Pancreas (tissue), 10 donors: ENCODE results near the gene ASS1. TPM values are rescaled to one million over a fixed set of nuclear protein-coding genes. Genes with fewer than 3 reads are reported as not detected.

Experiments
- ATAC-seq, 4 donors: fragments of 200-7000 bp; cut with Tn5 transposase; one replicate each; pipeline versions ENCODE4 v1.8.0 to v1.9.1; 2020; ENCODE audit warnings: mild to moderate bottlenecking in 4 of 4, moderate library complexity in 4 of 4
- DNase-seq, 6 donors: peaks; one replicate each; pipeline ENCODE4 v3.0.0-alpha.2; 2020
- FAIRE-seq: peaks from 2 replicates; lab custom pipeline; 2012; peaks lifted over from hg19 to GRCh38; lab: Jason Lieb, UNC
- H3K27ac ChIP-seq, 4 donors: fragments of 200-600 bp; sonication (generic); 1 replicate in 3 of 4; 2 replicates in 1 of 4; pipeline versions ENCODE4 v1.5.0 to v1.8.0; 2020
- H3K27me3 ChIP-seq, 4 donors: fragments of 200-600 bp; one replicate each; pipeline ENCODE4 v1.8.0; 2021
- H3K36me3 ChIP-seq, 3 donors: fragments of 200-600 bp; sonication (generic) in 1 of 3; one replicate each; pipeline versions ENCODE4 v1.5.0 to v1.8.0; 2020 to 2021
- H3K4me1 ChIP-seq, 3 donors: fragments of 200-600 bp; one replicate each; pipeline ENCODE4 v1.8.0; 2021
- H3K4me3 ChIP-seq, 4 donors: fragments of 200-600 bp; sonication (generic) in 2 of 4; one replicate each; pipeline versions ENCODE4 v1.5.0 to v1.8.0; 2020 to 2021
- H3K9me3 ChIP-seq, 4 donors: fragments of 200-600 bp; one replicate each; pipeline ENCODE4 v1.8.0; 2021
- WGBS, 2 donors: extraction: QIAGEN DNeasy Blood & Tissue Kit; methylation state at CpG; one replicate each; pipeline ENCODE4 v1.1.7; 2013; 5-methylcytosine and 5-hydroxymethylcytosine counted together
- intact Hi-C, 3 donors: fragments of 100-400 bp; cut with DNase I; formaldehyde crosslinking; loops; one replicate each; pipeline versions ENCODE4 v1.11.1 to v1.14.2; 2022
- polyA plus RNA-seq, 2 donors: library from polyadenylated mRNA; stranded (reverse); fragments of 200-250 nt; gene quantifications; one replicate each; pipeline ENCODE4 v1.2.3, GENCODE V29; 2013
- total RNA-seq, 6 donors: library from RNA; stranded (reverse); fragmentation: NEBNext Ultra II Directional in 4 of 6; extraction: Animal tissue kit (Norgen Biotek cat#: 25700) in 4 of 6; gene quantifications; one replicate each; pipeline versions ENCODE4 v1.2.1 to v1.2.4, GENCODE V29; 2021 to 2023
- TF ChIP-seq, protein P1 (sequence below), 4 donors: fragments of 200-600 bp; sonication (generic) in 3 of 4; IDR thresholded peaks; one replicate each; pipeline versions ENCODE4 v1.5.0 to v1.8.0; 2021; ENCODE audit warnings: antibody characterized with exemption in 4 of 4
- donor health status: healthy with polysubstance abuse.
- donor health status: DM: no; HTN: no; CAD: no; lungs with moderate emphysema.
- donor health status: DM: no; HTN: no; CAD: no.
- donor health status: control.
- donor health status: control.
- donor health status: Bipolar disorder and iron deficiency.
- donor health status: DM: yes; HTN: yes; CAD: no.
- donor health status: DM: no; HTN: no; CAD: no.
- donor health status: DM: no; HTN: no; CAD: no.
- donor health status: DM: yes; HTN: yes; CAD: no.

Gene ASS1
- total and polyA plus RNA-seq, 8 donors, result 19.3 to 71.4 (median 27.1) TPM

- Histone ChIP-seq H3K4me1 (peaks cover 0 to 3% (median 0%) of the 10 kb centered on the region in 3 donors), H3K27me3 (peaks cover 0 to 7% (median 0%) of the 10 kb centered on the region in 4 donors), H3K36me3 (no peaks in the 10 kb centered on the region), H3K9me3 (no peaks in the 10 kb centered on the region), H3K27ac (no peak overlapping the region), H3K4me3 (no peak overlapping the region)
- intact Hi-C loops, result no loop called here
- TF ChIP-seq, protein P1, sequence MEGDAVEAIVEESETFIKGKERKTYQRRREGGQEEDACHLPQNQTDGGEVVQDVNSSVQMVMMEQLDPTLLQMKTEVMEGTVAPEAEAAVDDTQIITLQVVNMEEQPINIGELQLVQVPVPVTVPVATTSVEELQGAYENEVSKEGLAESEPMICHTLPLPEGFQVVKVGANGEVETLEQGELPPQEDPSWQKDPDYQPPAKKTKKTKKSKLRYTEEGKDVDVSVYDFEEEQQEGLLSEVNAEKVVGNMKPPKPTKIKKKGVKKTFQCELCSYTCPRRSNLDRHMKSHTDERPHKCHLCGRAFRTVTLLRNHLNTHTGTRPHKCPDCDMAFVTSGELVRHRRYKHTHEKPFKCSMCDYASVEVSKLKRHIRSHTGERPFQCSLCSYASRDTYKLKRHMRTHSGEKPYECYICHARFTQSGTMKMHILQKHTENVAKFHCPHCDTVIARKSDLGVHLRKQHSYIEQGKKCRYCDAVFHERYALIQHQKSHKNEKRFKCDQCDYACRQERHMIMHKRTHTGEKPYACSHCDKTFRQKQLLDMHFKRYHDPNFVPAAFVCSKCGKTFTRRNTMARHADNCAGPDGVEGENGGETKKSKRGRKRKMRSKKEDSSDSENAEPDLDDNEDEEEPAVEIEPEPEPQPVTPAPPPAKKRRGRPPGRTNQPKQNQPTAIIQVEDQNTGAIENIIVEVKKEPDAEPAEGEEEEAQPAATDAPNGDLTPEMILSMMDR (IDR thresholded peaks at IDR 0.05), result no peak
- FAIRE-seq (no peak), ATAC-seq (no peak), DNase-seq (peak in 1 of 6 donors; percentile 40)
- 77 to 89% methylated on average over 17 of the region's 17 CpGs for WGBS, 2 donors
These were observed 13.0 kb upstream of the ASS1 start for GRCh38 chr9:130431536-130432303.

GRCh38 chr9:130432362-130432761, 12.4 kb upstream of the ASS1 start:
- peak in 1 of 4 donors; percentile 19 for ATAC-seq

GRCh38 chr9:130432796-130433167, 12.0 kb upstream of the ASS1 start:
- ATAC-seq (peak in 3 of 4 donors; percentile 21 to 40 (median 24)), FAIRE-seq (no peak), DNase-seq (peak in 1 of 6 donors; percentile 52)
- peak overlapping the region in 2 of 4 donors; percentile 16 to 35 for H3K4me3 ChIP-seq
- TF ChIP-seq, protein P1 (IDR thresholded peaks at IDR 0.05), result no peak
- no peaks in the 10 kb centered on the region for H3K36me3 ChIP-seq
- no peak overlapping the region for H3K27ac ChIP-seq
- peaks cover 0 to 7% (median 0%) of the 10 kb centered on the region in 4 donors for H3K27me3 ChIP-seq
- peaks cover 0 to 3% (median 0%) of the 10 kb centered on the region in 3 donors for H3K4me1 ChIP-seq
- 43% methylated on average over 16 of the region's 16 CpGs for whole genome bisulfite sequencing, 2 donors
- no peaks in the 10 kb centered on the region for H3K9me3 ChIP-seq
- intact Hi-C loops, result no loop called here

More at GRCh38 chr9:130432362-130432761, 12.4 kb upstream of the ASS1 start:
- Histone ChIP-seq H3K4me1 (peaks cover 0 to 3% (median 0%) of the 10 kb centered on the region in 3 donors), H3K27ac (no peak overlapping the region), H3K36me3 (no peaks in the 10 kb centered on the region), H3K27me3 (peaks cover 0 to 7% (median 0%) of the 10 kb centered on the region in 4 donors), H3K9me3 (no peaks in the 10 kb centered on the region), H3K4me3 (no peak overlapping the region)
- DNase-seq (no peak), FAIRE-seq (no peak)
- TF ChIP-seq, protein P1 (IDR thresholded peaks at IDR 0.05), result no peak
- intact Hi-C loops, result no loop called here
- 49 to 67% methylated on average over 11 of the region's 11 CpGs for WGBS, 2 donors

- ATAC-seq (peak; percentile 73 to 88 (median 86)), DNase-seq (peak in 2 of 6 donors; percentile 74 to 75), FAIRE-seq (no peak)
- Histone ChIP-seq H3K27ac (no peak overlapping the region), H3K36me3 (no peaks in the 10 kb centered on the region), H3K27me3 (peaks cover 0 to 7% (median 0%) of the 10 kb centered on the region in 4 donors), H3K4me3 (peak overlapping the region in 2 of 4 donors; percentile 16 to 35), H3K4me1 (peaks cover 0 to 3% (median 0%) of the 10 kb centered on the region in 3 donors), H3K9me3 (no peaks in the 10 kb centered on the region)
- 2 to 3% methylated on average over 67 to 92 of the region's 92 CpGs for WGBS, 2 donors
- TF ChIP-seq, protein P1 (IDR thresholded peaks at IDR 0.05), result peak; percentile 36 to 58 (median 52)
- intact Hi-C loops, result no loop called here
These were observed 11.4 kb upstream of the ASS1 start for GRCh38 chr9:130433168-130433946.
